Gastroesophageal sphincter (tissue), 4 donors: Measurements from ENCODE around the gene ZNF511. TPM values are rescaled to one million over a fixed set of nuclear protein-coding genes. Genes with fewer than 3 reads are reported as not detected.

Experiments
- ATAC-seq: fragments of 150-250 bp; one replicate; pipeline ENCODE4 v1.9.1; 2016; ENCODE audit warnings: mild to moderate bottlenecking, moderate library complexity
- H3K27ac ChIP-seq, 4 donors: fragments of 200-600 bp; sonication (generic) in 3 of 4; 1 replicate in 3 of 4; 2 replicates in 1 of 4; pipeline ENCODE4 v1.5.1; 2016 to 2019
- H3K27me3 ChIP-seq: fragments of 200-600 bp; sonication (generic); one replicate; pipeline ENCODE4 v1.5.1; 2019
- H3K36me3 ChIP-seq, 2 donors: fragments of 200-600 bp; sonication (generic); one replicate each; pipeline ENCODE4 v1.5.1; 2019; ENCODE audit warnings: control low read depth in 1 of 2
- H3K4me1 ChIP-seq, 3 donors: fragments of 200-600 bp; sonication (generic); 1 replicate in 2 of 3; 2 replicates in 1 of 3; pipeline ENCODE4 v1.5.1; 2016 to 2019; ENCODE audit warnings: control low read depth in 2 of 3
- H3K4me3 ChIP-seq, 2 donors: fragments of 200-600 bp; sonication (generic); one replicate each; pipeline ENCODE4 v1.5.1; 2019; ENCODE audit warnings: mild to moderate bottlenecking in 1 of 2, moderate library complexity in 1 of 2
- H3K9me3 ChIP-seq, 3 donors: fragments of 200-600 bp; sonication (generic); one replicate each; pipeline ENCODE4 v1.5.1; 2017 to 2019; ENCODE audit warnings: control low read depth in 2 of 3
- CTCF ChIP-seq, 4 experiments: fragments of 200-600 bp in 2 of 4; fragments of 450-650 bp in 2 of 4; sonication (generic) in 1 of 4; IDR thresholded peaks; one replicate each; pipeline ENCODE4 v1.5.1; 2017 to 2019; ENCODE audit warnings: antibody characterized with exemption in 4 of 4, mild to moderate bottlenecking in 2 of 4, moderate library complexity in 2 of 4
- EP300 ChIP-seq: sonication (generic); formaldehyde crosslinking; IDR thresholded peaks from one replicate; pipeline ENCODE4 v1.6.1; 2017; ENCODE audit warnings: antibody characterized with exemption, mild to moderate bottlenecking
- POLR2A ChIP-seq, 2 donors: fragments of 450-650 bp; IDR thresholded peaks; one replicate each; pipeline ENCODE4 v1.6.1; 2017; ENCODE audit warnings: antibody characterized with exemption in 2 of 2, mild to moderate bottlenecking in 2 of 2, moderate library complexity in 1 of 2
- POLR2AphosphoS5 ChIP-seq: sonication (generic); formaldehyde crosslinking; IDR thresholded peaks from one replicate; pipeline ENCODE4 v1.6.1; 2017; ENCODE audit warnings: antibody characterized with exemption
- WGBS, 2 donors: methylation state at CpG; one replicate each; pipeline ENCODE4 v1.1.5; 2018; ENCODE audit warnings: low coverage in 1 of 2; 5-methylcytosine and 5-hydroxymethylcytosine counted together
- total RNA-seq, 4 donors: library from RNA; depleted of rRNA; stranded (reverse); fragments of >200 nt; gene quantifications; one replicate each; pipeline ENCODE4 v1.1.0, GENCODE V29; 2016

The ZNF511 gene
- total RNA-seq, 4 donors from 2014 or later = 15.1 to 42.2 (median 25.4) TPM

DNA sequence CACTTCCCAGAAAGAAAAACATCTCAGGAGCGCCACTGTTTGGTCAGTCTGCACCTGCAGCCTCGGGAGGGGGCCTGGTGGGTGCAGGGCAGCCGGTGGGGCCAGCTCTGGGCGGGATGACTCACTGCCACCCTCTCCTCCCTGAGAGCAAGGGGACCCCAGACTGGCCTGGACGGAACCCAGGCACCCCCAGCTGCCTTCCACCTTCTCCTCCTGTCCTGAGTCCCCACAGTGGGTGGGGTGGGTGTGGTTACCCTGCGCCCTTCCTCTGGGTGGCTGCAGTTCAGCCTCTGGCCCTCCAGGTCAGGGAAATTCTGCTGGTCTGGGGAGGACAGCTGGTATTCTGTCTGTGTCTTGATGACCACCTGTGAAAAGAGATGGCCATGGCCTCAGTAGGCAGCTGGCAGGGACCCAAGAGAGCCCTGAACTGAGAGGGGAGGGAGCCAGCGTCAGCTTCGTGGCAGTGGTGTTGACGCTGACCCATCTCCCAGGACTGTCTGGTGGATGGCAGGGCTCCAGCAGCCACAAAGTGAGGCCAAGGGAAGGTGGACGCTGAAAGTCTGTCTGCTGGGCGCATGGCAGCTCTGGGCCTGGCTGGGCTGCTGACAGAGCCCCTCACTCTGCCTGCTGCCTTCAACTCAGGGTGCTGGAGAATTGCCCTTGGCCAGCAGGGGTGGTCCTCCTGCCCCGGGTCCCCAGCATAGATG is 19.1 kb downstream of the ZNF511 start:
- Histone ChIP-seq H3K4me3 (no peak overlapping the region), H3K27me3 (peaks cover 84% of the 10 kb centered on the region), H3K9me3 (no peaks in the 10 kb centered on the region), H3K4me1 (peaks cover 3 to 34% (median 19%) of the 10 kb centered on the region in 3 donors), H3K27ac (no peak overlapping the region), H3K36me3 (no peaks in the 10 kb centered on the region)
- ATAC-seq = no peak
- no CpG with 5 or more reads among the region's 12 CpGs for WGBS, 2 donors
- TF ChIP-seq POLR2AphosphoS5 (no peak), EP300 (no peak), CTCF (IDR thresholded peaks at IDR 0.05) (no peak), POLR2A (IDR thresholded peaks at IDR 0.05) (no peak)

- no peak for ATAC-seq
- no peak for TF ChIP-seq POLR2AphosphoS5
- no peak for TF ChIP-seq CTCF (IDR thresholded peaks at IDR 0.05)
- no peak for TF ChIP-seq POLR2A (IDR thresholded peaks at IDR 0.05)
- no peak for TF ChIP-seq EP300
- Histone ChIP-seq H3K4me1 (peaks cover 3 to 34% (median 19%) of the 10 kb centered on the region in 3 donors), H3K27ac (no peak overlapping the region), H3K27me3 (peaks cover 92% of the 10 kb centered on the region), H3K36me3 (no peaks in the 10 kb centered on the region), H3K9me3 (no peaks in the 10 kb centered on the region), H3K4me3 (no peak overlapping the region)
- WGBS, 2 donors = 83 to 88% methylated on average over 5 of the region's 15 CpGs
Measured at GRCh38 chr10:133328358-133329343, 19.9 kb downstream of the ZNF511 start.

DNA sequence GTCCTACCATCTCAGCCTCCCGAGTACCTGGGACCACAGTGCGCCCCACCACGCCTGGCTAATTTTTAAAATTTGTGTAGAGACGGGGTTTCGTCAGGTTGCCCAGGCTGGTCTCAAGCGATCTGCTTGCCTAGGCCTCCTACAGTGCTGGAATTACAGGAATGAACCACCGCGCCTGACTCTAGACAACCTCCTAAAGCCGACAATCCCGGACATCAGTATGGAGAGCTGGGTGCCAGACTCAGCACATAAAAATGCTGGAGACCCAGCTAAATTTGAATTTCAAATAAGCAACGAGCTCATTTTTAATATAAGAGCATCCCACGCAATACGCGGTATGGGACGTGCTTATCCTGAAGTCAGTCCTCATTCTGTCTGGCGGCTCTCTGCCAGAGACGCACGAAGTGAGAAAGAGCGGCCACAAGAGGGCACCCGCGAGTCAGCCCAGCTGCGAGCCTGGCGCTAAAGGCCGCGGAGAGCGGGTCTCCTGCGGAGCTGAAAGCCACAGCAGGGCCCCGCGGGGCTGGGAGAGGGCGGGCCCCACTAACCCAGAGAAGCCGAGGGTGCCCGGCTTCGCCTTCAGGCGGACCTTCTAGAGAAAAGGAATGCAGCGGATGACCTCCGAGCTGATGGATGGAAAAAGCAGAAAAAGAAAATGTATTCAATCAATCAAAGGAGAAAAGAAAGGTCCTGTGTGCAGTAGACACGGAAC is 20.9 kb downstream of the ZNF511 start:
- TF ChIP-seq CTCF (IDR thresholded peaks at IDR 0.05) (peak in 3 of 4 experiments; percentile 85 to 96 (median 85)), POLR2AphosphoS5 (peak; percentile 45), POLR2A (IDR thresholded peaks at IDR 0.05) (no peak), EP300 (no peak)
- WGBS, 2 donors = 3 to 15% methylated on average over 17 of the region's 37 CpGs
- H3K4me1 ChIP-seq = peaks cover 3 to 28% (median 17%) of the 10 kb centered on the region in 3 donors
- no peaks in the 10 kb centered on the region for H3K36me3 ChIP-seq
- H3K4me3 ChIP-seq = peak overlapping the region in 1 of 2 donors; percentile 35
- peaks cover 88% of the 10 kb centered on the region for H3K27me3 ChIP-seq
- H3K9me3 ChIP-seq = no peaks in the 10 kb centered on the region
- ATAC-seq = peak; percentile 85
- H3K27ac ChIP-seq = no peak overlapping the region

GRCh38 chr10:133332936-133333699 is 24.4 kb downstream of the ZNF511 start:
- Histone ChIP-seq H3K4me1 (peaks cover 0 to 36% (median 26%) of the 10 kb centered on the region in 3 donors), H3K9me3 (no peaks in the 10 kb centered on the region), H3K36me3 (no peaks in the 10 kb centered on the region), H3K4me3 (no peak overlapping the region), H3K27ac (no peak overlapping the region), H3K27me3 (peaks cover 88% of the 10 kb centered on the region)
- no peak for ATAC-seq
- TF ChIP-seq EP300 = no peak
- TF ChIP-seq CTCF (IDR thresholded peaks at IDR 0.05) = no peak
- no peak for TF ChIP-seq POLR2A (IDR thresholded peaks at IDR 0.05)
- TF ChIP-seq POLR2AphosphoS5 = no peak
- 74 to 75% methylated on average over 3 to 24 of the region's 30 CpGs for WGBS, 2 donors
